Esophagus muscularis mucosa (tissue), 4 donors: ENCODE data around the gene PLSCR2. TPM values are rescaled to one million over a fixed set of nuclear protein-coding genes. Genes with fewer than 3 reads are reported as not detected.

Source experiments
- DNase-seq: peaks from one replicate; pipeline ENCODE4 v3.0.0-alpha.2; 2017; ENCODE audit errors: extremely low spot score
- H3K27ac ChIP-seq, 4 donors: fragments of 200-600 bp; sonication (generic); replicated peaks in 1 of 4; 1 replicate in 3 of 4; 2 replicates in 1 of 4; pipeline ENCODE4 v1.5.1; 2016 to 2019; ENCODE audit warnings: mild to moderate bottlenecking in 1 of 4
- H3K27me3 ChIP-seq, 4 donors: fragments of 200-600 bp; sonication (generic); one replicate each; pipeline versions ENCODE4 v1.5.1 to v1.6.0; 2016 to 2019
- H3K36me3 ChIP-seq, 4 donors: fragments of 200-600 bp; sonication (generic); one replicate each; pipeline ENCODE4 v1.5.1; 2016 to 2019
- H3K4me1 ChIP-seq, 4 donors: fragments of 200-600 bp; sonication (generic); one replicate each; pipeline ENCODE4 v1.5.1; 2016 to 2019
- H3K4me3 ChIP-seq, 4 donors: fragments of 200-600 bp; sonication (generic); 1 replicate in 2 of 4; 2 replicates in 2 of 4; pipeline ENCODE4 v1.5.1; 2016 to 2019; ENCODE audit warnings: mild to moderate bottlenecking in 4 of 4, moderate library complexity in 1 of 4
- H3K9me3 ChIP-seq, 4 donors: fragments of 200-600 bp; sonication (generic); 1 replicate in 3 of 4; 2 replicates in 1 of 4; pipeline ENCODE4 v1.5.1; 2016 to 2019
- CTCF ChIP-seq, 3 experiments: fragments of 200-600 bp in 2 of 3; fragments of 450-650 bp in 1 of 3; sonication (generic) in 2 of 3; IDR thresholded peaks; one replicate each; pipeline ENCODE4 v1.5.1; 2017 to 2019; ENCODE audit warnings: antibody characterized with exemption in 3 of 3, mild to moderate bottlenecking in 2 of 3, moderate library complexity in 1 of 3
- EP300 ChIP-seq: sonication (generic); formaldehyde crosslinking; IDR thresholded peaks from one replicate; pipeline ENCODE4 v1.6.1; 2017; ENCODE audit warnings: antibody characterized with exemption
- POLR2A ChIP-seq: fragments of 450-650 bp; IDR thresholded peaks from one replicate; pipeline ENCODE4 v1.6.1; 2017; ENCODE audit warnings: antibody characterized with exemption, moderate library complexity, mild to moderate bottlenecking, low read depth
- POLR2AphosphoS5 ChIP-seq, 2 donors: sonication (generic); formaldehyde crosslinking; IDR thresholded peaks; one replicate each; pipeline ENCODE4 v1.6.1; 2017; ENCODE audit warnings: antibody characterized with exemption in 2 of 2
- WGBS: methylation state at CpG from one replicate; pipeline ENCODE4 v1.1.5; 2018; 5-methylcytosine and 5-hydroxymethylcytosine counted together
- intact Hi-C: fragments of 100-400 bp; cut with DNase I; formaldehyde crosslinking; loops from one replicate; pipeline ENCODE4 v1.15.1; 2023
- total RNA-seq, 4 donors: library from RNA; depleted of rRNA; stranded (reverse); fragments of >200 nt; gene quantifications; one replicate each; pipeline versions ENCODE4 v1.1.0 to v1.2.1, GENCODE V29; 2016

The PLSCR2 gene
- total RNA-seq, 4 donors from 2014 or later: 0.69 TPM; not detected in 3

- no peak overlapping the region for H3K27ac ChIP-seq
- TF ChIP-seq EP300 (no peak), POLR2AphosphoS5 (IDR thresholded peaks at IDR 0.05) (no peak), CTCF (IDR thresholded peaks at IDR 0.05) (no peak), POLR2A (no peak)
- H3K4me3 ChIP-seq: no peak overlapping the region
- DNase-seq: no peak
- H3K4me1 ChIP-seq: peaks cover 0 to 17% (median 11%) of the 10 kb centered on the region in 4 donors
- intact Hi-C loops: no loop called here
- H3K36me3 ChIP-seq: no peaks in the 10 kb centered on the region
- WGBS: 90% methylated on average over 1 of the region's 1 CpG
- H3K27me3 ChIP-seq: no peaks in the 10 kb centered on the region
- H3K9me3 ChIP-seq: no peaks in the 10 kb centered on the region
These were observed 1.7 kb upstream of the PLSCR2 start for GRCh38 chr3:146471012-146471411.

- H3K4me1 ChIP-seq: peaks cover 0 to 17% (median 11%) of the 10 kb centered on the region in 4 donors
- WGBS: 89% methylated on average over 9 of the region's 9 CpGs
- H3K4me3 ChIP-seq: no peak overlapping the region
- no peaks in the 10 kb centered on the region for H3K27me3 ChIP-seq
- no peaks in the 10 kb centered on the region for H3K9me3 ChIP-seq
- TF ChIP-seq POLR2AphosphoS5 (IDR thresholded peaks at IDR 0.05) (no peak), POLR2A (no peak), EP300 (no peak), CTCF (IDR thresholded peaks at IDR 0.05) (no peak)
- H3K27ac ChIP-seq: no peak overlapping the region
- no peaks in the 10 kb centered on the region for H3K36me3 ChIP-seq
- intact Hi-C loops: no loop called here
- no peak for DNase-seq
These were observed 1.1 kb upstream of the PLSCR2 start for GRCh38 chr3:146470425-146470990.

- 68% methylated on average over 10 of the region's 10 CpGs for WGBS
- H3K4me3 ChIP-seq: peak overlapping the region; percentile 63 to 83 (median 76)
- no peaks in the 10 kb centered on the region for H3K9me3 ChIP-seq
- H3K4me1 ChIP-seq: peaks cover 0 to 17% (median 11%) of the 10 kb centered on the region in 4 donors
- no peaks in the 10 kb centered on the region for H3K36me3 ChIP-seq
- peak overlapping the region; percentile 74 to 88 (median 79) for H3K27ac ChIP-seq
- intact Hi-C loops: loop anchor here (5.0 kb wide), 1 partner anchor 74 kb away; the partner anchor contains the start of gene PLSCR1
- H3K27me3 ChIP-seq: no peaks in the 10 kb centered on the region
- no peak for DNase-seq
- TF ChIP-seq CTCF (IDR thresholded peaks at IDR 0.05) (no peak), POLR2A (no peak), POLR2AphosphoS5 (IDR thresholded peaks at IDR 0.05) (no peak), EP300 (no peak)
These were observed 651 bp downstream of the PLSCR2 start for GRCh38 chr3:146468671-146469149.

GRCh38 chr3:146468234-146468633 lies 1.1 kb downstream of the PLSCR2 start:
- DNase-seq: no peak
- Histone ChIP-seq H3K27me3 (no peaks in the 10 kb centered on the region), H3K4me3 (peak overlapping the region in 1 of 4 donors; percentile 79), H3K27ac (peak overlapping the region in 3 of 4 donors; percentile 74 to 88 (median 83)), H3K4me1 (peaks cover 0 to 17% (median 11%) of the 10 kb centered on the region in 4 donors), H3K9me3 (no peaks in the 10 kb centered on the region), H3K36me3 (no peaks in the 10 kb centered on the region)
- 52% methylated on average over 4 of the region's 4 CpGs for WGBS
- TF ChIP-seq POLR2AphosphoS5 (IDR thresholded peaks at IDR 0.05): no peak
- TF ChIP-seq EP300: no peak
- no peak for TF ChIP-seq POLR2A
- no peak for TF ChIP-seq CTCF (IDR thresholded peaks at IDR 0.05)
- intact Hi-C loops: loop anchor here (5.0 kb wide), 1 partner anchor 74 kb away; the partner anchor contains the start of gene PLSCR1
